Loucy (cell line): Measurements from ENCODE around the gene ANAPC4.

Source experiments
- H2AFZ ChIP-seq: fragments of 200-600 bp; sonication (generic); 2 replicates; pipeline ENCODE4 v1.6.0; 2016; ENCODE audit warnings: antibody characterized with exemption, mild to moderate bottlenecking, low read length, moderate library complexity
- H3F3A ChIP-seq: fragments of 200-600 bp; 2 replicates; pipeline ENCODE4 v1.6.0; 2016; ENCODE audit warnings: antibody characterized with exemption, low read depth, mild to moderate bottlenecking
- H3K27me3 ChIP-seq: fragments of 200-600 bp; sonication (generic); 2 replicates; pipeline ENCODE4 v1.6.1; 2014; ENCODE audit warnings: low read length, mild to moderate bottlenecking; ENCODE audit not compliant: insufficient read depth, poor library complexity, severe bottlenecking
- H3K36me3 ChIP-seq: fragments of 200-600 bp; sonication (generic); 2 replicates; pipeline ENCODE4 v1.6.1; 2016; ENCODE audit warnings: low read length; ENCODE audit not compliant: insufficient read depth
- H3K4me1 ChIP-seq: fragments of 200-600 bp; sonication (generic); 2 replicates; pipeline ENCODE4 v1.5.1; 2014; ENCODE audit warnings: low read length, mild to moderate bottlenecking; ENCODE audit not compliant: insufficient read depth, poor library complexity, severe bottlenecking
- H3K4me2 ChIP-seq: fragments of 200-600 bp; sonication (generic); 2 replicates; pipeline ENCODE4 v1.6.0; 2014; ENCODE audit warnings: antibody characterized with exemption, low read length, low read depth, mild to moderate bottlenecking; ENCODE audit not compliant: poor library complexity, severe bottlenecking
- H3K4me3 ChIP-seq: fragments of 200-600 bp; sonication (generic); 2 replicates; pipeline ENCODE4 v1.5.1; 2014; ENCODE audit warnings: low read length, mild to moderate bottlenecking, mixed read lengths; ENCODE audit not compliant: poor library complexity, severe bottlenecking
- H3K79me2 ChIP-seq: fragments of 200-600 bp; sonication (generic); 2 replicates; pipeline ENCODE4 v1.6.1; 2014; ENCODE audit warnings: low read length; ENCODE audit not compliant: insufficient read depth
- H3K9ac ChIP-seq: fragments of 200-600 bp; sonication (generic); 2 replicates; pipeline ENCODE4 v1.6.0; 2014; ENCODE audit warnings: mild to moderate bottlenecking, low read depth, low read length, moderate library complexity; ENCODE audit not compliant: poor library complexity, severe bottlenecking
- H3K9me2 ChIP-seq: fragments of 200-600 bp; sonication (generic); replicated peaks from 2 replicates; pipeline ENCODE4 v1.6.1; 2016; ENCODE audit warnings: low read depth, low read length, mixed read lengths
- H3K9me3 ChIP-seq: fragments of 200-600 bp; sonication (generic); 2 replicates; pipeline ENCODE4 v1.6.1; 2014; ENCODE audit warnings: mild to moderate bottlenecking, antibody characterized with exemption, low read length, low read depth; ENCODE audit not compliant: insufficient read depth
- H4K20me1 ChIP-seq: fragments of 200-600 bp; sonication (generic); 2 replicates; pipeline ENCODE4 v1.6.0; 2014; ENCODE audit warnings: antibody characterized with exemption, low read length, mild to moderate bottlenecking; ENCODE audit not compliant: insufficient read depth, poor library complexity, severe bottlenecking
- CTCF ChIP-seq: fragments of 200-600 bp; sonication (generic); conservative IDR thresholded peaks from 2 replicates; pipeline ENCODE4 v1.5.1; 2014; ENCODE audit warnings: mild to moderate bottlenecking, antibody characterized with exemption, low read length
- EZH2phosphoT487 ChIP-seq: fragments of 200-600 bp; IDR thresholded peaks from 2 replicates; pipeline ENCODE4 v1.6.1; 2018; ENCODE audit warnings: antibody characterized with exemption, mild to moderate bottlenecking, moderate library complexity, borderline replicate concordance

ANAPC4 gene

DNA sequence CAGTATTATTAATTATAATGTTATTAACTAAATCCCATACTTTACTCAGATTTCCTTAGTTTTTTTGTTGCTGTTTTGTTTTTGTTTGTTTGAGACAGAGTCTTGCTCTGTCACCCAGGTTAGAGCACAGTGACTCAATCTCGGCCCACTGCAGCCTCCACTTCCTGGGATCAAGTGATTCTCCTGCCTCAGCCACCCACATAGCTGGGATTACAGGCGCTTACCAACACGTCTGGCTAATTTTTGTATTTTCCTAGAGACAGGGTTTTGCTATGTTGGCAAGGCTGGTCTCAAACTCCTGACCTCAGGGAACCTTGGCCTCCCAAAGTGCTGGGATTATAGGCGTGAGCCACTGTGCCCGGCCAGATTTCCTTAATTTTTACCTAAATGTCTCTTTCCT lies 72.2 kb downstream of the ANAPC4 start:
- Histone ChIP-seq H3K9ac (no peak overlapping the region), H3K4me2 (no peak overlapping the region)

DNA sequence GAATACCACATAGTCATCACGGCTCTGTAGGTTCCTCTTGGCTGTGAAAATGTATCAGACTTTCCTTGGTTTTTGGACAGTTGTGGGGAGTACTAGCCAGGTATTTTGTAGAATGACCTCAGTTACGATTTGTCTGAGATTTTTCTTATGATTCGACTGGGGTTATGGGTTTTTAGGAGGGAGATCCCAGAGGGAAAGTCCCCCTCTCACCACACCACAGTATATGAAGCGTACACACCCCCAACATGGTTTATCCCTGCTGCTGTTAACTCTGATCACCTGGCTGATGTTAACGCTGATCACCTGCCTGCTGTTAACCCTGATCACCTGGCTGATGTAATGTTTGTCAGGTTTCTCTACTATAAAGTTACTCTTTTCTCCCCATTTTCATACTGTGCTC lies 72.6 kb downstream of the ANAPC4 start:
- Histone ChIP-seq H3K4me3 (no peak overlapping the region), H3K27me3 (no peaks in the 10 kb centered on the region), H3K4me1 (no peaks in the 10 kb centered on the region), H3K9me2 (no peaks in the 10 kb centered on the region), H3K4me2 (no peak overlapping the region), H3K9ac (no peak overlapping the region), H3F3A (no peaks in the 10 kb centered on the region), H3K9me3 (no peaks in the 10 kb centered on the region), H3K79me2 (no peaks in the 10 kb centered on the region), H4K20me1 (no peaks in the 10 kb centered on the region), H2AFZ (no peak overlapping the region), H3K36me3 (no peaks in the 10 kb centered on the region)
- TF ChIP-seq EZH2phosphoT487 (no peak), CTCF (no peak)

More for the DNA sequence above, 72.2 kb downstream of the ANAPC4 start:
- no peaks in the 10 kb centered on the region for H3K9me3 ChIP-seq
- no peaks in the 10 kb centered on the region for H3K4me1 ChIP-seq
- H3F3A ChIP-seq, result no peaks in the 10 kb centered on the region
- H3K9me2 ChIP-seq, result no peaks in the 10 kb centered on the region
- H3K27me3 ChIP-seq, result no peaks in the 10 kb centered on the region
- H4K20me1 ChIP-seq, result no peaks in the 10 kb centered on the region
- H3K36me3 ChIP-seq, result no peaks in the 10 kb centered on the region
- no peaks in the 10 kb centered on the region for H3K79me2 ChIP-seq
- H2AFZ ChIP-seq, result no peak overlapping the region
- TF ChIP-seq CTCF (no peak), EZH2phosphoT487 (no peak)
- no peak overlapping the region for H3K4me3 ChIP-seq

- no peak overlapping the region for H3K4me2 ChIP-seq
These were observed 73.4 kb downstream of the ANAPC4 start for GRCh38 chr4:25450491-25450901.

More at GRCh38 chr4:25450491-25450901, 73.4 kb downstream of the ANAPC4 start:
- Histone ChIP-seq H3K79me2 (no peaks in the 10 kb centered on the region), H3F3A (no peaks in the 10 kb centered on the region), H3K36me3 (no peaks in the 10 kb centered on the region), H3K9me2 (no peaks in the 10 kb centered on the region), H3K9ac (no peak overlapping the region), H4K20me1 (no peaks in the 10 kb centered on the region), H2AFZ (no peak overlapping the region), H3K9me3 (no peaks in the 10 kb centered on the region), H3K27me3 (no peaks in the 10 kb centered on the region), H3K4me3 (no peak overlapping the region), H3K4me1 (no peaks in the 10 kb centered on the region)
- TF ChIP-seq EZH2phosphoT487, result no peak
- TF ChIP-seq CTCF, result no peak
